GF-D8 (cell line): Measurements from ENCODE around the gene SEH1L.
A peak's percentile ranks its signal among the peaks of the same experiment; 100 is the strongest.
"Not testable (repeated sequence)": the region's sequence is repeated elsewhere in the genome, so short reads cannot be mapped to it uniquely, and the experiment has no call there.

Source experiments
- DNase-seq: peaks from one replicate; lab custom pipeline; 2025; lab: John Stamatoyannopoulos, UW

SEH1L gene, protein sequence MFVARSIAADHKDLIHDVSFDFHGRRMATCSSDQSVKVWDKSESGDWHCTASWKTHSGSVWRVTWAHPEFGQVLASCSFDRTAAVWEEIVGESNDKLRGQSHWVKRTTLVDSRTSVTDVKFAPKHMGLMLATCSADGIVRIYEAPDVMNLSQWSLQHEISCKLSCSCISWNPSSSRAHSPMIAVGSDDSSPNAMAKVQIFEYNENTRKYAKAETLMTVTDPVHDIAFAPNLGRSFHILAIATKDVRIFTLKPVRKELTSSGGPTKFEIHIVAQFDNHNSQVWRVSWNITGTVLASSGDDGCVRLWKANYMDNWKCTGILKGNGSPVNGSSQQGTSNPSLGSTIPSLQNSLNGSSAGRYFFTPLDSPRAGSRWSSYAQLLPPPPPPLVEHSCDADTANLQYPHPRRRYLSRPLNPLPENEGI

DNA sequence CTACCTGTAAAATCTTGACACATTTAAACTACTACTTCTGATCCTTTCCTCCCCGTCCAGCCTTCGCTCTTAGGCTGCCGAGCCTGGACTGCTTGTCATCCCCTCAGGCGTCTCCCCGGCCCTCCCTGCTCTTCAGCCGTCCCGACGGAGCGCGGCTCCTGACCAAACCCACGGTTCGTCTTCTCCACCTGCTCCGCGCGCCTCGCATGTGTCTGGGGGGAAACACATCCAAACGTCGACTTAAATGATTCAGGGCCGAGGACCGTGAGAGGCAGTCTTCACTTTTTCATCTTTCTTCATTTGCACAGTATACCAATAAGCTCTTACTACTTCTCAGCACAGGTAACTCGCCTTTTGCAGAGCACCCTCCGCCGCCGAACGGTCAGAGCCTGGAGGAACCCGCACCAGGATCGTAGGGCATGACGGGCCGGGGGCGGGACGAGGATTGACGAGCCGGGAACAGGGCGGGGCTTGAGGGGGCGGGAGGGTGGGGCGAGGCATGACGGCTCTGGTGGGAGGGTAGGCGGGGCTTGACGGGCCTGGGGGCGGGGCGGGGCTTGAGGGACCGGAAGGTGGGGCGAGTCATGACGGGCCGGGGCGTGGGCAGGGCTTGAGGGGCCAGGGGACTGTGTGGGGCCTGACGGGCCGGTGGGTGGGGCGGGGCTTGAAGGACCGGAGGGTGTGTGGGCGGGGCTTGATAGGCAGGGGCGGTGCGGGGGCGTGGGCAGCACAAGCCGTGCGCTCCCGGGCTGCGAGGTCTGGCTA lies at the start of gene SEH1L:
SEH1L (plus strand) TSS at position 727 of the 765 bp plus-strand sequence. CDS start 111 bp downstream, outside the sequence.
- peak; percentile 94 for DNase-seq

DNA sequence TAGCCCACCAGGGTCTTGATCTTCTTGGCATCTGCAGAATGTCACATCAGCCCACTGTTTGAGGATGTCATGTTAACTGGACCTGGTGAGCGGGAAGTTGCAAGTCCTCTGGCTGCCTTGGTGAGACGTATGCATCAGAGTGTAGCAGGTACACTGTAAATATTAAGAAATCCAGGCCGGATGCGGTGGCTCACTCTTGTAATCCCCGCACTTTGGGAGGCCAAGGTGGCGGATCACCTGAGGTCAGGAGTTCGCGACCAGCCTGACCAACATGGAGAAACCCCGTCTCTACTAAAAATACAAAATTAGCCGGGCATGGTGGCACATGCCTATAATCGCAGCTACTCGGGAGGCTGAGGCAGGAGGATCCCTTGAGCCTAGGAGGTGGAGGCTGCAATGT lies 46.6 kb upstream of the SEH1L start:
- not testable (repeated sequence) for DNase-seq

DNA sequence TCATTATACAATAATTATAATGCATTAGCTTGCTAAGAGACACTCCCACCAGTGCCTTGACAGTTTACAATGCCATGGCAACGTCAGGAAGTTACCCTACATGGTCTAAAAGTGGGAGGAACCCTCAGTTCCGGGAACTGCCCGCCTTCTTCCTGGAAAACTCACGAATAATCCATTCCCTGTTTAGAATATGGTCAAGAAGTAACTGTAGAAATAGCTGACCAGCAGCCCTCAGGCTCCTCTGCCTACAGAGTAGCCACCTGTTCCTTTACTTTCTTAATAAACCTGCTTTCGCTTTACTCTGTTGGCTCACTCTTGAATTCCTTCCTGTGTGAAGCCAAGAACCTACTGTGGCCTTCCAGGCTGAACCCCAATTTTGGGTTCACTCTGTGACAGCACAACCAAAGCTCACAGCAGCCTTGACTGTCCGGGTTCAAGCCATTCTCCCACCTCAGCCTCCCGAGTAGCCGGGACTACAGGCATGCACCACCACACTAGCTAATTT lies 43.7 kb upstream of the SEH1L start:
- DNase-seq: peak; percentile 59

DNA sequence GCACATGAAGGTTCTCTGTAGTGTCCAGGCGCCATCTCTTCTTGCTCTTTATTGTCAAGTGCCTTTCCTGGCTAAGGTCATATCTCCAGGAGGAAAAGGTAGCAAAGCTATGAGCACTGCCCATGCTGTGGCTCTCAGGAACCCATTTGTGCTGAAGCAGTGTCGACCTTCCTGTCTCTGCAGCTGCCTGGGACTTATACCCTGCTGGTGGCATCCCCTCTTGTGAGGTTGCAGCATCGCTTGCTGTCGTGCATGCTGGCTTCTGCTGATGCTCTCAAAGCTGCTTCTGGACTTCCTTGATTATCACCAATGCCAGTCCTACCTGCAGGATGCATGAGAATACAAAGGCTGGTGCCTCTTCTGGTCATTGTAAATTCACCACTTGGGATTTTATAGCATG lies 41.7 kb upstream of the SEH1L start:
- DNase-seq: no peak

DNA sequence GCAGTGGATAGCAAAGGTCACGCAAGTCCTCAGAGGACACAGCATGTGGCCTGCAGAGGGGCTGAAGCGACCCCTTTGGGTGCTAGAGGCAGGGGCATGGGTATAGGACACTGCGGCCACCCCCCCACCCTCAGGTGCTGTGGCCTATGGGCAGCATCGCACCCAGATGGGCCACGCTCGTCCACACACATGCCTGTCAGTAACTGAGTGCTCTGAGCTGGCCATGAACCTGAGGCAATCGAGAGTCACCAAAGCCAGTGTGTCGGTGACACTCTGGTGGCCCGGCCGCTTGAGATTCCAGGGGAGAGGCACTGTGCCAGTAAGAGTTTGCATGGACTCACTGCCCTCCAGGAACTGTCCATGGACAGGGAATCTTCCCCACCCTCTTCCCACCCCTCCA lies 41.0 kb upstream of the SEH1L start:
- DNase-seq: no peak

DNA sequence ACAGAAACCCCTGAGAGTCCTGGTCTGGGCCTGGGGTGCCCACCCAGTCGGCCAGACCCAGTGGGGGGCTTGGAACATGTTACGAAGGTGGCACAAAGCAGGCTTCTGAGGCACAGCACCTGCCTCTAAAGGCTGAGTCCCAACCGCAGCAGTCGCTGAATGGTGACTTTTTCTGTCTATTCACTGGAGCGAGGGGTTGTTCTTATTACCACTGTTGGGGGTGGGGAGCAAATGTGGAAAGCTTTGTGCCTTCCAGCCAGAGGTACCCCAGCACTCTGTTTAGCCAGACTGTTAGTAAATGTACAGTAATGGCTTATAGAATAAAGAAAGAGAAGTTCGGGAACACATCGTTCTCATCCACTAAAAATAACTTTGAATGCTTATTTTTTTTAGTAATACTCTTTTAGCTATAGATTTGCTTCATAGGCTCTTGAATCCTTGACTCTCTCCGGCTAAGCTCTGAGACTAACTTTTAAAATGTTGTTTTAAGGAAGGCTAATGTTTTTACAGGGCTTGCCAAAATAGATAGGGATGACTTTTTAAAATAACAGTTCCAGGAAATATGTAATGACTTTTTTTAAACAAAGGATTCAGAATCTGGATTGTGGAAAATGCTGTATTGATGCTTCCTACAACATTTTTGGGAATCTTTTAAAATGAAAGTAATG lies 40.4 kb upstream of the SEH1L start:
- no peak for DNase-seq

DNA sequence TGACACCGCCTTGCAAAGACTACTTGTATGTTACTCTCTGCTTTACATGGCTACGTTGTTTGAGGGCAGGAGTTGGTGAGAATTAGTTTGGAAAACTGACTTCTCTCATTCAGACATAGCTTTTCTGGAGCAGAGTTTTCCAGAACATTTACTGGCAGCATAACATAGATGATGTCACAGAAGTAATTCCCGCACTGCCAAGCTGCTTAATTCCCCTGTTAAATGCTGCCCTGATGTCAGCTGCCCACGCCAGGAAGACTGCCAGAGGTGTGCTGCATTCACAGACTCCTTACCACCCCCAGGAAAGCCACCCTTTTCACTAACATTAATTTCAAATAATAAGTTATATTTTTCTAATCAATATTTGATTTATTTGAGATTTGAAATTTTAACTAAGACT lies 39.1 kb upstream of the SEH1L start:
- DNase-seq: no peak

DNA sequence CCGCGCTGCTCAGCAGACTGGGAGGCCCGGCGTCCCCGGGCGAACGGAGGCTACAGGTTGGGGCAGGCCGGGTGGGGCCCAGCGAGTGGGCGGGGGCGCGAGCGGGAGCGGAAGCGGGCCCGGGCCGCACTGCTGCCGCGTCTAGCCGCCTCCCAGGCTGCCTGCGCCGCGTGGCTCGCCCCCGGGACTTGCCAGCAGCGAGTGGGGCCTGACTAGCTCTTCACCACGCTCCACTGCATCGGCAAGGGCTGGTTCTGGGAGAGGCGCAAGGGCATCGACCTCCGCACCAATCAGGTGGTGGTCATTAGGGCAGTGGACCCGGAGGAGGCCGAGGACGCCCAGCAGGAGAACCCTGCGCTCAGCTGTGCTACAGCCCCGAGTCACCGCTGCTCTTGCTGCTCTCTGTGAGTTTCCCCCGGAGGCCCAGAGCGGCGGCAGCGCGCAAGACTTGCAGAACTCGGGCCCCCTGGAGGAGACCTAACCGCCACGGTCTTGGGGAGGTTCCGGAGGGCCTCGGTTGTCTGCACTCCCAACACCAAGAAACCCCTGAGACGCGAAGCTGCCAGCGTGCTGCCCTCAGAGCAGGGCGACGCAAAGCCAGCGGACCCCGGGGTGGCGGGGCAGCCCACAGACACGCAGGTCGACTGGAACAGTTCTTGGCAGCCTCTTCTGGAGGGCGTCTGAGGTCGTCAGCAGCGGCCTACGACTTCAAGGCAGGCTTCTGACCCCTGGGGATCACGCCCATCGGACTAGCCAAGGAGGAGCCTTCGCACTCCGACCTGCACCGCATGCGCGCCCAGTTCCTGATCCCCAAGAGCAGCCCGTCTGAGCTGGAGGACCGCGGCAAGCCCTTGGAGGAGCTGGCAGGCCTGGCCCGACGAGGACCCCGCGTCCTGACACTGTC lies 36.5 kb upstream of the SEH1L start:
- no peak for DNase-seq

DNA sequence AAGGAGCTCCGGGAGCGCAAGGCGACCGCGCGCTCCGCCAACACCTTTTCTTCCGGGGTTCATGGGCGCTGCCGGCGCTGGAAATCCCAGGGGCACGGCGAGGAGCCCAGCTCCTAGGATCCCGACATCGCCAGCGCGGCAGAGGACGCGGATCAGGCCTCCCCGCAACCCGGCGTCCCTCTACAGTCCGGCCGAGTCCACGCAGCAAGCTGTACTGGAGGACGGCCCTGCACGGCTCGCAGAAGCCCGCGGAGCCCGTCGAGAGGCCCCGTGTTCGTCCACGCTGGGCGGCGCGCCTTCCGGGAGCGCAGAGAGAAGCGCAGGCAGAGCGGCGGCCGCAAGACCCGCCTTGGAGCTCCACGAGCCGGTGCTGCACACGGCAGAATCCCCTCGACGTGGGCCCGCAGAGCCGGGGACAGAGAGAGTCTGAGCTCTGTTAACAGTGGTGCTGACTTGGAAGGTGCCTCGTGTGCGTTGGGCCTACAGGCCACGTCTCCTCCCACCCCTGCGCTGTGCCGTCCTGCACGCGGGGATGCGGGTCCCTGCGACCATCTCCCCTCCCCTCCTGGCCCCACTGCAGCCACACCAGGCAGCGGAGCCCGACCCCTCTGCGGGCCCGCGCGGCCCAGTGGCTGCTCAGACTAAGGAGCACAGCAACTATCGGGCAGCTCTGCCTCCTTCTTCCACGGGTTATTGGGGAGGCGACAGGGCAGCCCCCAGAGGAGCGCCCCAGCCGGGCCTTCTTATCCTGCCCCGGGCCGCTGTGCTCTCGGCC lies 35.7 kb upstream of the SEH1L start:
- DNase-seq: no peak

DNA sequence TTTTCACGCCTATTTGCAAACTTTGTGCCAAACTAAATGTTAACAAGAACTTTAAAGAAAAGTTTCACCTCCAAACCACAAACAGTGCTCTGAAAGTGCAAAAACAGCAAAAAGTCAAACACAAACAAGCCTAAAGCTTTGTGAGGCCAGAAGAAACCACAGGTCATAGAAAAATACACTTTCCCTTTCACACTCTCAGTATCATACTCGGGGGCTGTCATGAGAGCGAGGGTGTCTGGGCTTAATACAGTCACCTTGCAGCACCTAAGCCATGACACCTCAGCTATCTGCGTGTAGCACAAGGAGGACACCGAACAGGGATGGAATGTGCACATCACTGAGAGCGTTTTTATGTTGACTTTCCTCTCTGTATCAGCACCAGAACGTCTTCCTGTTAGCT lies 26.6 kb upstream of the SEH1L start:
- no peak for DNase-seq

DNA sequence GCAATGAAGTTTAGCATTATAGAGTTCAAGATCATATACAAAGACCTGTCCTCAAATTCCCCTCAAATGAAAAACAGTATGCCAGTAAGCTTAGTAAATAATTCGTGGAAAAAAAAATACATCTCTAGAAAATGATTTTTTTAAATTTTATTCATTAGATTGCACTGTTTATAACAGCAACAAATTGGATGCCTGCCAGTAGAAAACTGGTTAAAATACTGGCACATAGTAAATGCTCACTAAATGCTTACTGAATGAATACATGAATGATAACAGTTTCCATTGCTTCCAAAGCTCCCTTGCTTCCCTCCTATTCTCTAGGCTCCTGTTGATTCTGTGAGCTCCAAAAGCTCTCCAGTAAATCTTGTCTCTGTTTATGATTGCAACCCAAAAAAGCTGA lies 25.5 kb upstream of the SEH1L start:
- DNase-seq: no peak

DNA sequence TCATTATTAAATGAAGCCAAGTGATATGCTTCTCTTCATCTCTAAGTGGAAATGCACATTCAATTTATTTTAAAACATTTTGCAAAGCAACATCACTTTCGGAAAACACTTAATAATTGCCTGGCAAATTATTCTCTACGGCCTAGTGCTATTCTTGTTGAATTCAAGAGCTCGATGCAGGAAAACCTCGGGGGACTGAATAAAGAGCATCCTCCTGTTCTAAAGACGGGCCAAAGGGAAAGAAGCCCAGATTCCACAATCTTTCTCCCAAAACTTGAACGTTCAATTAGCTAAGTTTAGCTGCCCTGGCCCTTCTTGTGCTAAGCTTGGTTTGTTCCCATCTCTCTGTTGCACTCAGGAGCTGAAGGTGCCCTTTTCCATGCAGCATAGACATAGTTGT lies 23.2 kb upstream of the SEH1L start:
- DNase-seq: no peak

DNA sequence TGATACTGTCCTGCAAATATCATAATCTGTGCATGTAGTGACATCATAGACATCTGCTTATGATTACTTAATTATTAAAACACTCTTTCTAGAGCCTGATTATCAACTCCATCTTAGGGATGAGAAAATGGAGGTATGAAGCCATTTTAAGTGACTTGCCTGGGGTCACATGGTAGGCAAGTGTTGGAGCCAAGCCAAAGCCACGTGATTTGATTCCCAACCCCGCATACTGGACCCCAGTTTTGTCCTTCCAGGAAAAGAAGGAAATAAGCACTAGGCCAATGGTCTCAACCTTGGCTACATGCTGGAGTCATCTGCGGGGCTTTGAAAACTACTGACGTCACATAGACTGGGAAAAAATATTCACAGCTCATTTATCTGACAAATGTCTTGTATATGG lies 19.6 kb upstream of the SEH1L start:
- no peak for DNase-seq

DNA sequence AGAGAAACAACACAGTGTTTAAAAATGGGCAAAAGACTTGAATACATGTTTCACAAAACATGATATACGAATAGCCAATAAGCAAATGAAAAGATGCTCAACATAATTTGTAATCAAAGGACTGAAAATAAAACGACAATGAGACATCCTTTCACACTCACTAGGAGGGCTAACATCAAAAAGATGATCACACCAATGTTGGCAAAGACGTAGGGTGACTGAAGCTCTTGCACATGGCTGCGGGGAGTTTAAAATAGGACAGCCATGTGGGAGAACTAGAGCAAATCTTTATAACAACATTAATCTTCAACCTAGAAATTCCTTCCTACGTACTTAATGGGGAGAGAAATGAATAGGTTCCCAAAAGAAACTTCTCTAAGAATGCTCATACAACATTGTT lies 19.2 kb upstream of the SEH1L start:
- no peak for DNase-seq

DNA sequence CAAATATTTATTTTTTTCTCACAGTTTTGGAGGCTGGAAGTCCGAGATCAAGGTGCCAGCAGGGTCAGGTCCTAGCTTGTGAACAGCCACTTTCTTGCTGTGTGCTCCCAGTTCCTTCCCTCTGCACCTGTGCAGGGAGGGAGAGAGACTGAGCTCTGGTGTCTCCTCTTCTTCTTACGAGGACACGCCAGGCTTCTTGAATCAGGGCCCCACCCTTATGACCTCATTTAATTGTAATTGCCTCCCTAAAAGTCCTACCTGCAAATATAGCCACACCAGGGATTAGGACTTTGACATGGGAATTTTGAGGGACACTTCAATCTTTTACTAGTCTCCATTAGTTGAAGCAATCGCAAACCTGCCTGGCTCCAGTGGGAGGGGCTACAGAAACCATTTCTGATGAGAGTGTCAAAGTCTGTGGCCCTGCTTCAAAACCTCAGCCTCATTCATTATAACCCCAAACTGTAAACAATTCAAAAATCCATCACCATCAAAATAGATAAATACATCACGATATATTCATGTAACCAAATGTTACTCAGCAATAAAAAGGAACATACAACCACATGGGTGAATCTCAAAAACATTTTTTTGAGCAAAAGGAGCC lies 18.2 kb upstream of the SEH1L start:
- no peak for DNase-seq

DNA sequence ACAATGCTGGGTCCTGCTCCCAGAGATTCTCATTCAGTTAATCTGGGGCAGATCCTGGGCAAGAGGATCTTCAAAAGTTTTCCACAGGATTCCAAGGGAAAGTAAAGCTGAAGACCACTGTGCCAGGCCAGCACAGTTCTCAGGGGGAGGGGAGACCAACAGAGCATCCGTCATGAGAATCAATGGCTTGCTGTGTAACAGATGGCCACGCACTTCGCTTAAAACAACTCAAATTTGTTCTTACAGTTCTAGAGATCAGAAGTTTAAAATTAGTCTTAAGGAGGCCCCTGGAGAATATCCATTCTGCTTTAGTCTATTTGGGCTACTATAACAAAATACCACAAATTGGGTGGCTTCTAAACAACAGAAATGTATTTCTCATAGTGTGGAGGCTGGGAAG lies 17.4 kb upstream of the SEH1L start:
- DNase-seq: no peak

DNA sequence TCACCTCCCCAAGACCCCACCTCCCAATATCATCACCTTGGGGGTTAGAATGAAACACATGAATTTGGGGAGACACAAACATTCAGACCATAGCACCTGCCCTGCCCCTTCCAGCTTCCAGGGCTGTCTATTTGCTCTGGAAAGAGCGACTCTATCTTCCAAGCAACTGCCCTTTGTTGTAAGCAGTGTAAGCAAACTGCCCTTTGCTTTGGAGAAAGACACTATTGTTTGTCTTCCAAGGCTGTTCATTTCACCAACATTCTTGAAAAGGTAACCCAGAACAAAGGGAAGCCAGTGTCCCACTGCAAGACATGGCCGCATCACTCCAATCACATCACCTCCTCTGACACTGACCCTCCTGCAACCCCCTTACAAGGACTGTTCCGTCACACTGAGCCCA lies 16.9 kb upstream of the SEH1L start:
- no peak for DNase-seq

DNA sequence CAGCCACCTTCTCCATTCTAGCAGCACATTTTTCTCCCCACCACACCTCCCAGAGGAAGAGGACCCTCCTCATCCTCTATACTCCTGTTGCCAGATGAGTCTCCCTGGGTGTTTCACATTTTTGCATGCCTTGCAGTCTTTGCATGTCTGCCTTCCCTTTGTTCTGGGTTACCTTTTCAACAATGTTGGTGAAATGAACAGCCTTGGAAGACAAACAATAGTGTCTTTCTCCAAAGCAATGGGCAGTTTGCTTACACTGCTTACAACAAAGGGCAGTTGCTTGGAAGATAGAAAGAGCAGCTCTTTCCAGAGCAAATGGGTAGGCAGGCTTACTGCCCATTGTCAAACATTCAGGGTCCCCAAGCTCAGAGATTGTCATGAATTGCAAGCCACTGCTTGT lies 14.5 kb upstream of the SEH1L start:
- DNase-seq: no peak

DNA sequence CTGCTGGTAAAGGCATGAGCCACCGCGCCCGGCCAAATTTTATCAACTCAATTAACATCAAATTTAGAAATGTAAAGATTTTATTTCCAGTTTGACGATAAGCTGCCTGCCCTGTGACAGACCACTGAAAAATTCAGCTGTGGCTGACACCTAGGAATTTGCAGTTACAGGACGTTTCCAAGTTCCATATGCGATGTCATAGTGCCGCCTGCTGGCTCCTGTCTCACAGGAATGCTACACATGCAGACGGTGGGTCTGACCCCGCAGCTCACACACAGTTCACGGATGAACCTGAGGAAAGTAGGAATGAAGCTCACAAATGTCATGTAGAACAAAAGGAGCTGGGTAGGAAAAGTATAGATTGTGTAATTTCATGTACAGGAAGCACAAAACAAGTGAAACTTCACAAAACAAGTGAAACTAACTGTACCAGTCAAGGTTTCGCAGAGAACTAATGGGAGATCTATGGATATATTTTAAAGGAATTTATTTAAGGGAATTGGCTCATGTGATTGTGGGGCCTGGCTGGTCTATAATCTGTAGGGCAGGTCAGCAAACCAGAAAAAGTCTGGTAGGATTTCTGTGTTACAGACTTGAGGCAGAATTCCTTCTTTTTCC lies 13.2 kb upstream of the SEH1L start:
- peak; percentile 48 for DNase-seq

DNA sequence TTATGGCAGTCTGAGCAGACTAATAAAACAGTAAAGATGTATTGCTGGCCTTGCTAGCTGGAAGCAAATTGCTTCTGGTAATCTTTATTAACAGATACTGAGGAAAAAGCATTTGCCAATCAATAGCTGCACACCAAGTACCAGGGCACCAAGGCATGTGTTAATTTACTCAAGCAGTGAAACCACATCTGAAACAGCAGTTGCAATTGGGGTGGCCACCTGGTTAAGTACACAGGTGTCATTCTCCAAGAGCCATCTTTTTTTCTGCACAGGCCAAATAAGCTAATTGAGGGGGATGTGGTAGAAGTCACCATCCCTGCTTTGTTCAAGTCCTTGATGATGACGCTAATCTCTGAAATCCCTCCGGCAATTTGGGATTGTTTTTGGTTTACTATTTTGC lies 8.6 kb upstream of the SEH1L start:
- no peak for DNase-seq
